GM23248 (cell line): ENCODE measurements around the gene RPP21. TPM values are rescaled to one million over a fixed set of nuclear protein-coding genes. Genes with fewer than 3 reads are reported as not detected.

ENCODE experiments used
- DNase-seq: peaks from one replicate; pipeline ENCODE4 v3.0.0-alpha.2; 2015
- H2AFZ ChIP-seq: fragments of 200-600 bp; sonication (generic); 2 replicates; pipeline ENCODE4 v1.6.1; 2016; ENCODE audit warnings: antibody characterized with exemption
- H3F3A ChIP-seq: fragments of 200-600 bp; sonication (generic); 2 replicates; pipeline ENCODE4 v1.6.1; 2016; ENCODE audit warnings: mild to moderate bottlenecking, antibody characterized with exemption, mixed run types; ENCODE audit not compliant: insufficient read depth
- H3K27ac ChIP-seq: fragments of 200-600 bp; sonication (generic); 2 replicates; pipeline ENCODE4 v1.5.1; 2016; ENCODE audit warnings: mild to moderate bottlenecking
- H3K27me3 ChIP-seq: fragments of 200-600 bp; sonication (generic); replicated peaks from 2 replicates; pipeline ENCODE4 v1.6.1; 2016; ENCODE audit warnings: mild to moderate bottlenecking; ENCODE audit not compliant: insufficient read depth
- H3K36me3 ChIP-seq: fragments of 200-600 bp; sonication (generic); 2 replicates; pipeline ENCODE4 v1.6.1; 2016; ENCODE audit warnings: low read depth, mild to moderate bottlenecking
- H3K4me1 ChIP-seq: fragments of 200-600 bp; sonication (generic); 2 replicates; pipeline ENCODE4 v1.6.1; 2016; ENCODE audit warnings: mild to moderate bottlenecking; ENCODE audit not compliant: insufficient read depth
- H3K4me2 ChIP-seq: fragments of 200-600 bp; sonication (generic); one replicate; pipeline ENCODE4 v1.6.1; 2016; ENCODE audit warnings: mild to moderate bottlenecking; ENCODE audit not compliant: unreplicated experiment
- H3K4me3 ChIP-seq: fragments of 200-600 bp; sonication (generic); 2 replicates; pipeline ENCODE4 v1.5.1; 2016; ENCODE audit warnings: mild to moderate bottlenecking
- H3K79me2 ChIP-seq: fragments of 200-600 bp; sonication (generic); 2 replicates; pipeline ENCODE4 v1.6.1; 2016; ENCODE audit warnings: mild to moderate bottlenecking; ENCODE audit not compliant: insufficient read depth
- H3K9ac ChIP-seq: fragments of 200-600 bp; sonication (generic); 2 replicates; pipeline ENCODE4 v1.6.1; 2016; ENCODE audit warnings: mild to moderate bottlenecking
- H3K9me2 ChIP-seq: fragments of 200-600 bp; sonication (generic); 2 replicates; pipeline ENCODE4 v1.6.1; 2016; ENCODE audit warnings: mixed run types, mild to moderate bottlenecking, moderate library complexity; ENCODE audit not compliant: insufficient read depth
- H3K9me3 ChIP-seq: fragments of 200-600 bp; sonication (generic); one replicate; pipeline ENCODE4 v1.6.1; 2017; ENCODE audit warnings: low read depth
- H4K20me1 ChIP-seq: fragments of 200-600 bp; sonication (generic); 2 replicates; pipeline ENCODE4 v1.6.0; 2016; ENCODE audit not compliant: insufficient read depth
- EZH2 ChIP-seq: fragments of 200-600 bp; sonication (generic); IDR thresholded peaks from 2 replicates; pipeline ENCODE4 v1.6.1; 2018; ENCODE audit warnings: antibody characterized with exemption, mild to moderate bottlenecking; ENCODE audit not compliant: insufficient read depth, poor library complexity, severe bottlenecking
- EZH2phosphoT487 ChIP-seq: fragments of 200-600 bp; sonication (generic); IDR thresholded peaks from 2 replicates; pipeline ENCODE4 v1.6.1; 2018; ENCODE audit warnings: antibody characterized with exemption, moderate library complexity, mild to moderate bottlenecking, low read depth; ENCODE audit not compliant: insufficient read depth
- WGBS, 2 experiments: methylation state at CpG; one replicate each; pipeline ENCODE4 v1.1.6; 2015 to 2017; ENCODE audit warnings: low lambda C conversion rate in 2 of 2, low coverage in 1 of 2; ENCODE audit errors: missing lambda C conversion rate in 2 of 2; 5-methylcytosine and 5-hydroxymethylcytosine counted together
- in situ Hi-C: fragments of 300-500 bp; cut with MboI; formaldehyde crosslinking; loops from 2 replicates; pipeline ENCODE4 v1.15.0; 2020
- polyA plus RNA-seq: library from polyadenylated mRNA; unstranded; fragments of >200 nt; fragmentation: Nextera tagmentation; extraction: Ambion mirVana; gene quantifications from 2 replicates; pipeline ENCODE4 v1.2.1, GENCODE V29; 2016
- total RNA-seq: library from RNA; depleted of rRNA; stranded (reverse); fragments of >200 nt; shearing (Covaris generic); gene quantifications from 2 replicates; pipeline ENCODE4 v1.2.3, GENCODE V29; 2014

Gene RPP21
- total and polyA plus RNA-seq, 2 experiments from 2014 or later, result 45.8 to 63.4 TPM

DNA sequence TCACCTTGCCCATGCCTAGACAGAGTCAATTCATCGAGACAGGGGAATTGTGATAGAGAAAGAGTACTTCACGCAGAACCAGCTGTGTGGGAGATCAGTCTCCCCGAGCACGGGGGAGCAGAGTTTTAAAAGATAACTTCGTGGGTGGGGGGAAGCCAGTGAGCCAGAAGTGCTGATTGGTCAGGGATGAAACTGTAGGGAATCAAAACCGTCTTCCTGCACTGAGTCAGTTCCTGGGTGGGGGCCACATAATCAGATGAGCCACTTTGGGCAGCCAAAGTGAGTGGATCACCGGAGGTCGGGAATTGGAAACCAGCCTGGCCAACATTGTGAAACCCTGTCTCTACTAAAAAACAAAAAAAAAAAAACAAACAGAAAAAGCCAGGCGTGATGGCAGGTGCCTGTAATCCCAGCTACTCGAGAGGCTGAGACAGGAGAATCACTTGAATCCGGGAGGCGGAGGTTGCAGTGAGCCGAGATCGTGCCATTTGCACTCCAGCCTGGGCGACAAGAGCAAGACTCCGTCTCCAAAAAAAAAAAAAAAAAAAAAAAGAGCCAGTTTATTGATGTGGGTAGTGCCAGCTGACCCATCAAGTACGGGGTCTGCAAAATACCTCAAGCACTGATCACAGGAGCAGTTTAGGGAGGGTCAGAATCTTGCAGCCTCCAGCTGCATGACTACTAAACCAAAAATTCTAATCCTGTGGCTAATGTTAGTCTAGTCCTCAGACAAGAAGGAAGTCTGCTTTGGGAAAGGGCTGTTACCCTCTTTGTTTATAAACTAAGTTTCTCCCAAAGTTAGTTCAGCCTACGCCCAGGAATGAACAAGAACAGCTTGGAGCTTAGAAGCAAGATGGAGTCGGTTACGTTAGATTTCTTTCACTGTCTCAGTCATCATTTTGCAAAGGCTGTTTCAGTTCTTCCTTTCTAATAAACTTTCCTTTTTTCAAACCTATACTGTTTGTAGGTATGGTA, 22.1 kb upstream of the RPP21 start:
- Histone ChIP-seq H3K9ac (no peak overlapping the region), H3K4me1 (peaks cover 40% of the 10 kb centered on the region), H3K4me3 (peak overlapping the region; percentile 15), H3K79me2 (peaks cover 90% of the 10 kb centered on the region), H3K27ac (peak overlapping the region; percentile 66), H3K27me3 (no peaks in the 10 kb centered on the region), H3F3A (peaks cover 26% of the 10 kb centered on the region), H3K4me2 (peak overlapping the region; percentile 37), H3K36me3 (no peaks in the 10 kb centered on the region), H3K9me2 (no peaks in the 10 kb centered on the region), H3K9me3 (no peaks in the 10 kb centered on the region), H4K20me1 (no peaks in the 10 kb centered on the region; the same call in 1 of the 2 replicates), H2AFZ (no peak overlapping the region)
- no peak for TF ChIP-seq EZH2phosphoT487
- no peak for TF ChIP-seq EZH2
- 63 to 68% methylated on average over 19 to 20 of the region's 20 CpGs for WGBS, 2 experiments
- in situ Hi-C loops, result no loop called here
- DNase-seq, result peak; percentile 61

DNA sequence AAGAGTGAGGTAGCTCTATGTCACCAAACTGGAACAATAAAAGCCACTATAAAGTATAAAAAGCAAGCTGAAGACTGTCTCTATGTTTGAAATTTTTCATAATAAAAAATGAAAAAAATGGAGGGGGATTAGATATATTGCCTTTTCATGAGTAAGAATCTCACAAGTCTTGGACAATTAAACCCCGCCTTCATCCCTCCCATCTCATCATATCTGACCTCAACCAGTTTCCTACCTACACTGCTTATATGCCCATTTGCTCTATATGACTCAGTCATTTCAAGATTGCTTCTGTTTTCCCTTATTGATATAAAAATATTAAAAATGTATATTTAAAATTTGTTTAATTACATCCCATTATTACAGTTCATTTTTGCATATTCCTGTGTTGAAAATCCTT, 21.1 kb upstream of the RPP21 start:
- Histone ChIP-seq H3K9me2 (no peaks in the 10 kb centered on the region), H3F3A (peaks cover 26% of the 10 kb centered on the region), H3K27ac (peak overlapping the region; percentile 66), H3K79me2 (peaks cover 84% of the 10 kb centered on the region), H3K27me3 (no peaks in the 10 kb centered on the region), H2AFZ (no peak overlapping the region), H3K36me3 (no peaks in the 10 kb centered on the region), H3K4me1 (peaks cover 40% of the 10 kb centered on the region), H3K9ac (no peak overlapping the region), H3K9me3 (no peaks in the 10 kb centered on the region), H3K4me3 (no peak overlapping the region), H3K4me2 (no peak overlapping the region), H4K20me1 (no peaks in the 10 kb centered on the region; the same call in 1 of the 2 replicates)
- in situ Hi-C loops, result no loop called here
- DNase-seq, result peak; percentile 19
- TF ChIP-seq EZH2phosphoT487, result no peak
- TF ChIP-seq EZH2, result no peak
- WGBS, 2 experiments, result 98 to 100% methylated on average over 1 of the region's 1 CpG

DNA sequence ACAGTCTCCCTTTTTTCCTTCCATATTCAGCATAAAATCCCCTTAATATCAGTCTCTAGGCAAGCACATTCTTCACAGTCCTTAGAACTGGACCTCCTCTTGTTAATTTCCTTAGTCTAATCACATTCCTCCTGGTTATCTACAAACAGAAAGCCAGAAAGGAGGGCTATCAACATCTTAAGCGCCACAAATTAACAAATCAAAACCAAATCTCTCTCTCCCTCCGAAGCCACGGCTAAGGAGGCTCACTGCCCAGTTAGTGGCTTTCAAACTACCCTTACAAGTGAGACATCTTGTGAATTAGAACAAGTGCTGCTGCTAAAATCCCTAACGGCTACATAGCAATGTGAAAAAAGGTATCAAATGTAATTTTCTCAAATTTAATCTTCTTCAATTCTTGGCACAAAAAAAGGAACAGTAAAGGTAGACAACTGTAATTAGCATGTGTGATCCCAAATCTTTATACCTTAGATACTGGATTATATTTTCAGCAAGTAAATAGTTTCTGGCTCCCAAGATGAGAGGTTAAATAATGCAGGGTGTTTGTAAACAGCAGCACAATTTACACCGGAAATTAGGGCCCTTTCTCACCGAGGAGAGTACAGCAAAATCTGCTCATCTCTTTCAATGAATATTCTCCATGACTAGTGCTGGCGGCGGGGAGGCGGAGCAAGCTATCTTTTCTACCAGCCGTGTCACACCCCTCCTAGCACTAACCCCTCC, 19.6 kb upstream of the RPP21 start:
- Histone ChIP-seq H3K27ac (peak overlapping the region; percentile 90), H3K4me3 (peak overlapping the region; percentile 96), H3K79me2 (peaks cover 69% of the 10 kb centered on the region), H3K27me3 (no peaks in the 10 kb centered on the region), H3K9me2 (no peaks in the 10 kb centered on the region), H3K9me3 (no peaks in the 10 kb centered on the region), H3K4me2 (peak overlapping the region; percentile 95), H2AFZ (peak overlapping the region; percentile 92), H3K4me1 (peaks cover 40% of the 10 kb centered on the region), H3F3A (peaks cover 26% of the 10 kb centered on the region), H3K9ac (peak overlapping the region; percentile 92), H4K20me1 (no peaks in the 10 kb centered on the region; the same call in 1 of the 2 replicates), H3K36me3 (no peaks in the 10 kb centered on the region)
- 6 to 8% methylated on average over 10 of the region's 10 CpGs for WGBS, 2 experiments
- in situ Hi-C loops, result no loop called here
- no peak for TF ChIP-seq EZH2
- DNase-seq, result peak; percentile 88

DNA sequence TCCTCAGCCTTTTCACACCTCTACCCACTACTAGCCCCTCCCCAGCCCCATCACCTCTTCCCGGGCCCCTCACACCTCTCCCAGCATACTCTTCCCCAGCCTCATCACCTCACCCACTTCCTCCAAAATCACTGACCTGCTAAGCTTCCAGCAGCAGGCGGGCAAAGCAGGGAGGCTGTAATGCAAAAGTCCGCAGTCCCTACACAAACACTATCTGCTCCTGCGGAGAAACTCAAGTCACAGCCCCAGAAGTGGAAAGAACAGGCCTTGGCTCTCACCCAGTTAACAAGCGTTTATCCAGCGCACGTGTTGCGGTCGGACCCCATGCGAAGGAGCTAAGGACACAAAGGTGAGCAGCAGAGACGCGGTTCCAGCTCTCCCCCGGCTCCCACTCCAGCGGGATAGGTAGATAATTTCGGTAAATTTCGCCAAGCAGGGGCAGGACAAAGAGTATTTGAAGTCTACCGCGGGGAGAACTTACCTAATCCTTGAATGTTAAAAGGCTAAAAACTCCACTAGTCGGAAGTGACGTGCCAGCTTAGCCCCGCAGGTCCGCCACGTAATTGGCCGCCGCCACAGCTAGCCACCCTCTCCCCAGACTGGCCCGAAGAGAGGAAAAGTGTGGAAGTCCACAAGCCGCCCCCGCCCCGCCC, 19.0 kb upstream of the RPP21 start:
- no peaks in the 10 kb centered on the region; the same call in 1 of the 2 replicates for H4K20me1 ChIP-seq
- DNase-seq, result peak; percentile 60
- H3K4me2 ChIP-seq, result peak overlapping the region; percentile 95
- in situ Hi-C loops, result no loop called here
- TF ChIP-seq EZH2phosphoT487 (no peak), EZH2 (no peak)
- 0 to 2% methylated on average over 23 to 29 of the region's 29 CpGs for WGBS, 2 experiments
- H3K4me3 ChIP-seq, result peak overlapping the region; percentile 96
- peaks cover 62% of the 10 kb centered on the region for H3K79me2 ChIP-seq
- peak overlapping the region; percentile 92 for H2AFZ ChIP-seq
- H3K36me3 ChIP-seq, result no peaks in the 10 kb centered on the region
- peak overlapping the region; percentile 90 for H3K27ac ChIP-seq
- H3K9ac ChIP-seq, result peak overlapping the region; percentile 92
- H3F3A ChIP-seq, result peaks cover 22% of the 10 kb centered on the region
- no peaks in the 10 kb centered on the region for H3K9me2 ChIP-seq
- no peaks in the 10 kb centered on the region for H3K9me3 ChIP-seq
- H3K4me1 ChIP-seq, result peaks cover 38% of the 10 kb centered on the region
- no peaks in the 10 kb centered on the region for H3K27me3 ChIP-seq
